SIG-M5 treated with dmso at 0.1 percent for 504 hours (cell line): Measurements from ENCODE around the gene TOMM40.
A peak's percentile ranks its signal among the peaks of the same experiment; 100 is the strongest.
"Not testable (repeated sequence)": the region's sequence is repeated elsewhere in the genome, so short reads cannot be mapped to it uniquely, and the experiment has no call there.

Source experiments
- DNase-seq: peaks from one replicate; lab custom pipeline; 2025; ENCODE audit not compliant: unreplicated experiment; lab: John Stamatoyannopoulos, UW

The TOMM40 gene

DNA sequence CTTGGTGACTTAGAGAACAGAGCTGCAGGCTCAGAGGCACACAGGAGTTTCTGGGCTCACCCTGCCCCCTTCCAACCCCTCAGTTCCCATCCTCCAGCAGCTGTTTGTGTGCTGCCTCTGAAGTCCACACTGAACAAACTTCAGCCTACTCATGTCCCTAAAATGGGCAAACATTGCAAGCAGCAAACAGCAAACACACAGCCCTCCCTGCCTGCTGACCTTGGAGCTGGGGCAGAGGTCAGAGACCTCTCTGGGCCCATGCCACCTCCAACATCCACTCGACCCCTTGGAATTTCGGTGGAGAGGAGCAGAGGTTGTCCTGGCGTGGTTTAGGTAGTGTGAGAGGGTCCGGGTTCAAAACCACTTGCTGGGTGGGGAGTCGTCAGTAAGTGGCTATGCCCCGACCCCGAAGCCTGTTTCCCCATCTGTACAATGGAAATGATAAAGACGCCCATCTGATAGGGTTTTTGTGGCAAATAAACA lies 33.2 kb downstream of the TOMM40 start:
- DNase-seq = no peak

DNA sequence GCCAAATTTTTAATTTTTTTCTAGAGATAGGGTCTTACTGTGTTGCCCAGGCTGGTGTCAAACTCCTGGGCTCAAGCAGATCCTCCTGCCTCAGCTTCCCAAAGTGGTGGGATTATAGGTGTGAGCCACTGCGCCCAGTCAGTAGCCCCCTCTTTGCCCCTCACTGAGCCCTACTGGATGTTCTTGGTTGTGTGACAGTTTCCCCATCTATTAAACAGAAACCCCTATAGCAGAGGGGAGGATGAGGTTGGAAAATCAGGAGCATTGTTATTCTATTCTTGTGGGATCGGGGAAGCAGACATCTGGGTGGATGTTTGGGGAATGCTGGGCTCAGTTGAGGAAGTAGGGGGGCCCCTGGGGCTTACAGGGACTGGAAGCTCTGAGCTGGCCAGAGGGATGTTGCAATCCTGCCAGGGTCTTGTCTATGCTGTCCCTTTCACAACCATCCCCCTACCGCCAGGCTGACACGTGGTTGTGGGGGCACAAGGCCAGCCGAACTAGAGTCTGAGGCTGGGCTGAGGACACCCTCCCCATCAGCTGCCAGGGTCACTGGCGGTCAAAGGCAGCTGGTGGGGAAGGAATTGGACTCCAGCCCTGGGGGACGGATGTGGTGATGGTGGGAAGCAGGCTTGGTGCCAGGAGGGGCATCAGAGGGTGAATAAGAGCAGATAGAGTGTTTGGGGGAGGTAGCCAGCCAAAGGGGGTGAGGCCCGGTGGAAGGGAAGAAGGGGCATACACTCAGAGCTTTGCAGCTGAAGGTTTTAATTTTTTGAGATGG lies 34.2 kb downstream of the TOMM40 start:
- peak; percentile 63 for DNase-seq

- not testable (repeated sequence) for DNase-seq
Observed at GRCh38 chr19:44926245-44927077, 35.4 kb downstream of the TOMM40 start.

DNA sequence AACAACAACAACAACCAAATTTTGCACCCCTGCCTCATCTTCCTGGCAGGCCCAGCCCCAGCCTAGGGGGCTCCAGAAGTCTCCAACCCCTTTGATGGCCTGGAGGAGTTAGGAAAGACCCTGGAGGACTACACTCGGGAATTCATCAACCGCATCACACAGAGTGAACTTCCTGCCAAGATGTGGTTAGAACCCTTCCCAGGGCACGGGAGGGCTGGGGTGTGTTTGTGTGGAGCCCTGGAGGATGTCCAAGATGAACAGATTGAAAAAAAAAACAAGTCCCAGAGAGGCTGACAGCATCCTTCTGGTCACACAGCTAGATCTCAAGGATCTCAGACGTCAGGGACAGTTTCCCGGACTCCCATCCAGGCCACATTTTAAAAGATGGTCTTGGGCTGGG lies 36.7 kb downstream of the TOMM40 start:
- DNase-seq = no peak

DNA sequence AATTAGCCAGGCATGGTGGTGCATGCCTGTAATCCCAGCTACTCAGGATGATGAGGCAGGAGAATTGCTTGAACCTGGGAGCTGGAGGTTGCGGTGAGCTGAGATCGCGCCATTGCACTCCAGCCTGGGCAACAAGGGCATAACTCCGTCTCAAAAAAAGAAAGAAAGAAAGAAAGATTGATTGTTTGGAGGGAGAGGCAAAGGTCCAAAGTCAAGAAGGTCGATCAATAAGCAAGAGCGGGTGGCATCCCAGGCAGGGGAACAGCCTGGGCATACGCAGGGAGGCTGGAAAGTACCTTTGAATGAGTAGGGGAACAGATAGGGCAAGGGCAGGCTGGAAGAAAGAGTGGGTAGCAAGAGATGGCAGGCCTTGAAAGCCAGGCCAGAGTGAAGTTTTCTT lies 39.0 kb downstream of the TOMM40 start:
- DNase-seq = no peak

DNA sequence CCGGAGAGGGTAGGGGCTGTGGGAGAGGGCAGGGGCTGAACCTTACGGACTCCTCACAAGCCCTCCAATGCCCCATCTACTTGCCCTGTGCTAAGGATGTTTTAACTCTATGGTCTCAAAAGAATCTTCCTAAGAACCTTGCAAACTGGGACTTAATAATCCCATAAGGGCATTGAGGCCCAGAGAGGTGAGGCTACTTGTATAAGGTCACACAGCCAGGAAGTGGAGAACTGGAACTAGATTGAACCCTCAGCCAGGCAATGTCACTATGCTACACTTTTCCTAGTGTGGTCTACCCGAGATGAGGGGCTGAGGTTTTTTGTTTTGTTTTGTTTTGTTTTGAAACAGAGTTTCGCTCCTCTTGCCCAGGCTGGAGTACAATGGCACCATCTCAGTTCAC lies 40.5 kb downstream of the TOMM40 start:
- no peak for DNase-seq

GRCh38 chr19:44939668-44940067 lies 48.6 kb downstream of the TOMM40 start:
- no peak for DNase-seq

- DNase-seq = no peak
Observed at GRCh38 chr19:44942067-44942571, 51.1 kb downstream of the TOMM40 start, which contains the start of gene APOC4. Gene APOC4 (plus strand): TSS chr19:44942237. CDS start chr19:44942278, 41 bp downstream.

GRCh38 chr19:44943801-44944249 lies 52.8 kb downstream of the TOMM40 start:
- peak; percentile 23 for DNase-seq

- peak; percentile 67 for DNase-seq
Observed at GRCh38 chr19:44947041-44947581, 56.1 kb downstream of the TOMM40 start.

- DNase-seq = no peak
Observed at GRCh38 chr19:44948237-44948636, 57.2 kb downstream of the TOMM40 start.

DNA sequence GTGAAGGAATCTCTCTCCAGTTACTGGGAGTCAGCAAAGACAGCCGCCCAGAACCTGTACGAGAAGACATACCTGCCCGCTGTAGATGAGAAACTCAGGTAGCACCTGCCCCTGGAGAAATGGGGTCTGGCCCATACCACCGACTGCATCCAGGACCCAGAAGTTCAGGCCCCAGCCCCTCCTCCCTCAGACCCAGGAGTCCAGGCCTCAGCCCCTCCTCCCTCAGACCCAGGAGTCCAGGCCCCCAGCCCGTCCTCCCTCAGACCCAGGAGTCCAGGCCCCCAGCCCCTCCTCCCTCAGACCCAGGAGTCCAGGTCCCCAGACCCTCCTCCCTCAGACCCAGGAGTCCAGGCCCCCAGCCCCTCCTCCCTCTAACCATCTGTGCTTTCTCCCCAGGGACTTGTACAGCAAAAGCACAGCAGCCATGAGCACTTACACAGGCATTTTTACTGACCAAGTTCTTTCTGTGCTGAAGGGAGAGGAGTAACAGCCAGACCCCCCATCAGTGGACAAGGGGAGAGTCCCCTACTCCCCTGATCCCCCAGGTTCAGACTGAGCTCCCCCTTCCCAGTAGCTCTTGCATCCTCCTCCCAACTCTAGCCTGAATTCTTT lies 57.8 kb downstream of the TOMM40 start:
- no peak for DNase-seq

GRCh38 chr19:44949550-44949949 lies 58.5 kb downstream of the TOMM40 start:
- DNase-seq = no peak

DNA sequence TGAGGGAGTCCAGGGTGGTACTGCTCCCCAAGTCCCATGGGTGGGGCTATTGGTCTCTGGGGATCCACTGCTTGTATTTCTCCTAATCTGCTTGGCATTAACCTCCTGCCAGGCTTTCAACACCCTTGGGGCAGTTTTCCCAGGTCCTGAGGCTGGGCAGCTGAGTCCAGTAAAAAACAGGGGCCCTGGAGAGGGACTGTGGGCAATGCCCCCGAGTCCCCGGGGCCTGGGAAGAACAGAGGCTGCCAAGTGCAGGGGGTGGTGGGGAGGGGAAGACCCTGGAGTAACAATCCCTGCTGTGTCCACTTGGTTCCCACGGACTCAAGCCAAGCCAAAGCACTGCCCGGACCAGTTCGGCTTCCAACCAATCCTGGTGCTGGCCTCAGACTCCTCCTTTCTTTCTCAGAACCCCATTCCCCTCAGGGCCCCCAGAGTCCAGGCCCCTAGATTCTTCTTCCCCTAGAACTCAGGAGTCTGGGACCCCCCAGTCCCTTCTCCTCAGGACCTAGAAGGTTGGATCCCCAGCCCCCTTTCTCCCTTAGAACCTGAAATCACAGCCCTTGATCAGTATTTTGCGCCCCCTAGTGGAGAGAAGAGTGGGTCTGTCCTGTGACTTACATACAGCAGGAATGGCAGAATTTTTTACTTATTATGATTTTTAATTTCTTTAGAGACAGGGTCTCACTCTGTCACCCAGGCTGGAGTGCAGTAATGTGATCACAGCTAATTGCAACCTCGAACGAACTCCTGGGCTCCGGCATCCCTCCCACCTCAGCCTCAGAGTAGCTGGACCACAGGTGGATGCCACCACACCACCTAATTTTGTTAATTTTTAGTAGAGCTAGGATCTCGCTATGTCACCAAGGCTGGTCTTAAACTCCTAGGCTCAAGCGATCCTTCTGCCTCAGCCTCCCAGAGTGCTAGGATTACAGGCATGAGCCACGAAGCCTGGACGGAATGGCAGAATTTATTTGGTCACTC lies 60.4 kb downstream of the TOMM40 start:
- DNase-seq = peak; percentile 71
